HG03139 (cell line): ENCODE measurements around the gene C14orf119.
A peak's percentile ranks its signal among the peaks of the same experiment; 100 is the strongest.

Experiments used
- ATAC-seq: cut with Tn5 transposase; IDR thresholded peaks from one replicate; pipeline ENCODE4 v1.9.1; 2021; ENCODE audit not compliant: unreplicated experiment

Gene C14orf119, protein sequence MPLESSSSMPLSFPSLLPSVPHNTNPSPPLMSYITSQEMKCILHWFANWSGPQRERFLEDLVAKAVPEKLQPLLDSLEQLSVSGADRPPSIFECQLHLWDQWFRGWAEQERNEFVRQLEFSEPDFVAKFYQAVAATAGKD

DNA sequence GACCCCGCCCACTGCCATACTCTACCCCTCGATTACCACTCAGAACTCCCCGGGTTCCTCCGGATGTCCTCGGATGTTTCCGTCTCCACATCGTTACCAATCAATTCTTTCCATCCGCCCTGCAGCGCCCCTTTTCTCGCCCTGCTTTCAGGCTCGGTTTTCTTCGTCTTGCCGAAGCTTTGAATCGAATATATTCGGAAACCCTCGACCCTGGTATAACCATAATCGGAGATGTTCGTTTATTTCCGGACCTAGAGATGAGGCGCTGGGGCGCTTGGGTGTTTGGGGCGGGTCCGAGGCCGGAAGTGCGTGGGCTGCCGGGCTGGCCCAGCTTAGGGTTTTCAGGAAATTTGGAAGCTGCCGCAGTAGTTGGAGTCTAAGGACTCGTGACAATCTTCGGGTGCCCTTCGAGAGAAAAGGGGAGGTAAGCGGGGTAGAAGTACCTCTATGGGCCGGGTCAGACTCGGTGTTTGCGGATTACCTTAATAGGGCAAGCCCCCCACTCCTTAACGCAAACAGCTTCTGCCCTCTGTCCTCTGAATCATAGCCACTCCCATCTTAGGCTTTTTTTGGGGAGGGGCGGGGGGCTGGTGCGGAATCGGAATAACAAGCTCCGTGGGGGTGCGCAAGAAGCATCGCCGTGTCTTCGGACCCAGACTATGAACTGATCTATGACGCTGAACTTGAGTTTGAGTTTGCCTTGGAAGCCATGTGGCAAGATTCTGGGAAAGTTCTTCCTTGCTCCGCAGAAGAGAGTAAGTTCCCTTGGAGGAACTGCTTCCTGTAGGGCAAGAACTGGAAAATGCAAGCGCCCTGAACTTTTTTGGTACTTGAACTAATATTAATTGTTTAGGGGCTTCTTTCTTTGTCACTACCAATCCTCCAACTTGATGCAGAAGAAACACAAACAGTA is at the start of gene C14orf119:
Gene C14orf119 (plus strand): TSS at position 310 of the 913 bp plus-strand sequence. CDS start 2,154 bp downstream, outside the sequence.
- ATAC-seq = peak; percentile 86

DNA sequence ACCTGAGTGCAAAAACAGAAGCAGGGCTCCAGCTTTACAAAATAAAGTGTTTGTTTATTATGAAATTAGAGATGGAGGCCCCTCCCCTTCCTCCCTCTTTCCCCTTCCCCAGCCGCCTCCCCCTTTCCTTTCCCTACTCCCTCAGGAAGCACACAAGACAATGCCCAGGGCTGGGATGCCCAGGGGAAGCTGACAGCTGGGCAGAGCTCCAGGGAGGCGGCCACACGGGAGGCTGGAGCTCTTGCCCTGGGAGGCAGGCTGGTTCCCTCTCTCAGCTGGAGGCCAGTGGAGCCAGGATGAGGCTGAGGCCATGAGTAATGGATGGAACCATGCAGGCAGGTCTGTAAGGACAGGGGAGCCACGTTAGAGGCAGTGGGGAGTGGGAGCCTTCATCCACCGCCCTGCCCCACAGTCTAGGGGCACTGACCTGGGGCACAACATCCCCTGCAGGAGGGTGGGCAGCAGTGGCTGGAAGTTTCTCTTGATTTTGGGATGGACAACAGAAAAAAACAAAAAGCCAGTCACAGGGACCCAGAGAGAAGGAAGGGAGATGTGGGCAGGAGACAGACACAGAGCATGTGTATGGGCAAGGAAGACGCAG is 48.2 kb upstream of the C14orf119 start:
- ATAC-seq = no peak

DNA sequence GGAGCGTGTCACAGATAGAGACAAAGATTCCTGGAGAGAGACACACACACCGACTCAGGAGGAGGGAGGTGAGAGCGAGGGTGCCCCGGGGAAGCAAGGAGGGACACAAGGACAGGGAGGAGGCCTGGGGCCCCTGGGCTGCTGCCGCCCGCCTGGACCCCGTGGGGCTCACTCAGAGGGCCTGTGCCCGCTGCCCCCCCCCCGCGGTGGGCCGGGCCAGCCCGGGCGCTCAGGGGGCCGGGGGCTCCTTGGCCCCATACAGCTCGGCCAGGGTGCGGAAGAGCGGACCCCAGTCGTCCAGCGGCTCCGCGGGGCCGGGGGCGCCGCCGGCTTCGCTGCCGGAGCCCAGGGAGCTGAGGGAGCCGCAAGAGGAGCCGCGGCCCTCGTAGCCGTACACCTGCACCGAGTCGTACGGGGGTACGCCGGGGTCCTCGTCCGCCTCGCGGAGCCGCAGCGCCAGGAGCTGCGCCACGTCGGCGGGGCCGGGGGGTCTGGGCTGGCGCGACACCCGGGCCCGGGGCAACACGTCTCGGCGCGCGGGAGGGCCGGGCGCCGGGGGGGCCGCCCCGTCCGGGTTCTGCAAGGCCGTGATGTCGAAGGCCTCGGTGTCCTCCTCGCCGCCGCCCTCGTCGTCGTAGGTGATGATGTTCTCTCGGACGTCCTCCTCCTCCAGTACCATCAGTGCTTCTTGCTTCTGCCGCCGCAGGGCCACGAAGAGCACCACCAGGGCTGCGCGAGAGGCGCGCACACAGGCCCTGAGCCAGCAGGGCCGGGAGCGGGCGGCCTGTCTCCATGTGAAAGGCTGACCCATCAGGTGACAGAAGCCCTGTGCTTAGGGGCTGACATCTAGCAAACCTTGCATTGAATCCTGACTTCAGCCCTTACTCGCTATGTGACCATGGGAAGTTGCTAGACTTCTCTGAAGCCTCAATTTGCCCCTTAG is 47.3 kb upstream of the C14orf119 start:
- no peak for ATAC-seq

DNA sequence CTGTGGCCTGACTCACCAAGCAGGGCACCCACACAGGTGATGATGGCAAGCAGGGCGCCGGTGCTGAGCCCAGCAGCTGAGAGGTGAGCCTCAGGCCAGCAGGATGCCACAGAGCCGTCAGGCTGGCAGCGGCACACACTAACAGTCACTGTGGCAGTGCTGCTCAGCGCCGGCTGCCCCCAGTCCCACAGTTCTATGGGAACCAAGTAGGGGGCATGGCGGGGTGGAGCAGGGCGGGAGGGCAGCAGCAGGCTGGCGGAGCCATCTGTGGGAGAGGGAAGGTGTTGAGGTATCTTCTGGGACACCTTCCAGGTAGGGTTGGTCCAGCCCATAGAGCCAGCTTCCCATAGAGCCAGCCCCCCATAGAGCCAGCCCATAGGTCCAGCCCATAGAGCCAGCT is 46.3 kb upstream of the C14orf119 start:
- ATAC-seq = no peak

DNA sequence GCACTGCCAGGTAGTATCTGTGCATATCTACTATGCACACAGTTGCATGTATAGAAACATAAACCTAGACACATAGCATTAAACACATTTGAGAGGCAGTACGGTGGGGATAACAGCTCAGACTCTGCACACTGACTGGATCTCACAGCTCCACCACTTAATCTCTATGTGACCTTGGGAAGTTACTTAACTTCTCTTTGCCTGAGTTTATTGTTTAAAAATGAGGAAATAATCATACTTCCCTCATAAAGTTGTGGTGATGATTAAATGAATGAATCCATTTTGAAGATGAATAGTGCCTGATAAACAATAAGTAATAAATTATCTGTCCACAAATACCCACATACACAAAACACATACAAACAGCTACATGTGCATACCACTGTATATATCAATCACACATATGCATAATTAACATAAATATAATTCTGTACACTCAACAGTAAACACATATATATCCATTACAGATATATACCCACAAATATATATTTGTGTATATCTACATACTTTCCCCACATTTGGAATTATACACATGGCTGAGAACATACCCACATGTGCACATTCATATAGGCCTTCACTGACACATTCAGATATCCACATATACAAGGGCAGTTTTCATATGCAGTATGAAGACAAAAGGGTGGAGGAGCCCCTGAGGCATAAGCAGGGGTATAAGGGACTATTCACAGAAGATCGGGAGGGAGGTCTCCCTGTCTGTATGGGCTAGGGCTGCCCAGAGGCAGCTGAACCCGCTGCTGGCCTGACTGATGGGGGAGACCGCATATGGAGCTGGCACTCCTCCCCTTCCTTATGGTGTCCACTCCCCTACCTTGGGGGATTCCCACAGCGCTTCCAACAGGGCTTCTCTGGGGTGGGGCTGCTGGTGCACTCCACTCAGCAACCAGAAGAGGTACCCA is 43.9 kb upstream of the C14orf119 start:
- no peak for ATAC-seq

DNA sequence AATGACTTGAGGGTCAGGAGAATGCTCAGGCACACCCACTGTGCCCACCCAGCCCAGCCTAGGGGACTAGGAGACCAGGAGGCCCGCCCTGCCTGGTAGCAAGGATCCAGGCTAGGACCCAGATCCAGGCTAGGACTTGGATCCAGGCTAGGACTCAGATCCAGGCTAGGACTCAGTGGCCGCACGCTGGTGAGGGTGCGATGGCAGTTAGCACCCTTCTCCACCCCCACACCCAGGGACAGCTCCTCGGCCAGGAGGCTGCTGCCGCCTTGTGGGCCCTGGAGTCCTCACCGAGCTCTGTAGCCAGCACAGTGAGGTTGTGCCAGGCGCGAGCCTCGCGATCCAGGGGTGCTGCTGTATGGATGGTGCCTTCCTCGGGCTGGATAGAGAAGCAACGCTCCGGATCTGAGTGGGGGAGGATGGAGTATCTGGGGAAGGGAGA is 43.1 kb upstream of the C14orf119 start:
- ATAC-seq = no peak

DNA sequence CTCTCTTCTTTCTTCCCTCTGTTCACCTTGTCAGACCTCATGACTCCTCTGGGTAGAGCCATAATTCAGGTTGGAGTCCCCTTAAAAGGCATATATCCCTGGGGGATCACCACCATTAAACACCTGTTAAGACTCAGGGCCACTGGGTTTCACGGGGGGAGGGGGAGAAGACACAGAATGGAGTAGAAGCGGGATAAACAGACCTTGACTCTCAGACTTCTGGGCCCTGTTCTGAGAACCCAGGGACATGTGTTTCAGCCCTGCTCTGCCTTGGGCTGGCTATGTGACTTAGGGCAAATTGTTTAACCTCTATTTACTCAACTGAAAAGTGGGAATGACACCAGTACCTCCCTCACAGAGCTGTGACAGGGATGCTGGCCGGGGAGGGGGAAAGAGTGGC is 42.6 kb upstream of the C14orf119 start:
- ATAC-seq = no peak

DNA sequence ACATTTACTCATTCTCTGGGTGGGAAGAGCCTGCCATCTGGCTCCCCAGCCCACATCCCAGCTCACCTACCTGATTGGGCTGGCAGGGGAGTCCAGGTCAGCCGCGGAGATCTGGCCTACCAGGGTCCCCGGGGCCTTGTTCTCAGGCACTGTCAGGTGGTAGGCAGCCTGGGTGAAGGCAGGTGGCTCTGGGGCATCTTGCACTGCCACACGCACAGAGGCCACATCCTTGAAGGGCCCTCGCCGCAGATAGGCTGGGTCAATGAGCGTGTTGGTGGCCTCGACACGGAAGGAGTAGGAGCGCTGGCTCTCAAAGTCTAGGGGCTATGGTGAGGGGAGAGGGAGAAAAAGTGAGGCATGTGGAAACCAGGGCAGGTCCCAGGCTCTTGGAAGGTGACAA is 41.9 kb upstream of the C14orf119 start:
- no peak for ATAC-seq

DNA sequence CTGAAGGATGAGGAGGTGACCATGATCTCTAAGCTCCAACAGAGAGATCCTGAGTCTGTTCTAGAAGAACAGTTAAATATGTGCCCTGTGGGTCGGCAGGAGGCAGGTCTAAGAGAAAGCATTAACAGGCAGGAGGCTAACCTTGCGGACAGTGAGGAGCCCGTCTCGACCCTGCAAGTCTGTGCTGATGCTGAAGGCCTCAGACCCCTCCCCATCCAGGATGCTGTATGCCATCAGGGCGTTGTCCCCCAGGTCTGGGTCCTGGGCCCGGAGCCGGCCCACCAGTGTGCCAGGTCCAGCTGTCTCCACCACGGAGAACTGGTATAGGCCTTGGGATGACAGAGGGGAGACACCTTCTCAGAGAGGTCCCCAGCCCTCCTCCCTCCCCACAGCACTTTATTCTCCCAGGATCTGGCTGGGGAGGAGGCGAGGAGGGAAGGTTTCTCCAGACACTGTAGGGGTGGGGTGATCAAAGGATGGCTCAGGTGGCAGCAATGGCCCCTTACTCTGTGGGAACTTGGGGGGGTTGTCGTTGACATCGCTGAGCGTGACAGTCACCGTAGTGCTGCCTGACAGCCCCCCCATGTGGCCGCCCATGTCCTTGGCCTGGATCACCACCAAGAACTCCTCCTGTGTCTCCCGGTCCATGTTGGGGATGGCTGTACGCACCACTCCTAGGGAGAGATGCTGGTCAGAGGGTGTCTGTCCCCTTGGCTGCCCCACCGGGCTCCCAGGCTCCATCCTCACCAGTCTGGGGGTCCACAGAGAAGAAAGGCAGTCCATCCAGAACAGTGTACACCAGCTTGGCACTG is 41.1 kb upstream of the C14orf119 start:
- ATAC-seq = no peak

DNA sequence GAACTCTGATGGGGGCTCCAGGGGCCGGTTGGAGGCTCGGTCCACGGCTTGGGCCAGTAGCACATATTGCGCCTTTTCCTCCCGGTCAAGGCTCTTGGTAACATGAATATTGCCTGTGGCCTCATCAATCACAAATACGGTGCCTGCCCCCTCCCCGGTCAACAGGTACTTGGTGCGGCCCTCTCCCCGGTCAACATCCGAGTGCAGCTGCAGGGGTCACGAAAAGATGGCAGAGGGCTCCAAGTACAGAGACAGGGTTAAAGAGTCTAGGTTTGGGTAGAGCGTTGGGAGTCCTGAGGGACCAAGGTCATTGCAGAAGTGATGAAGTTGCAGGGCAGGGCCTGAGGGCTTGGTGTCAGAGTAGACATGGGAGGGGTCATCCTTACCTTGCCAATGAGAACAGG is 40.2 kb upstream of the C14orf119 start:
- ATAC-seq = no peak

DNA sequence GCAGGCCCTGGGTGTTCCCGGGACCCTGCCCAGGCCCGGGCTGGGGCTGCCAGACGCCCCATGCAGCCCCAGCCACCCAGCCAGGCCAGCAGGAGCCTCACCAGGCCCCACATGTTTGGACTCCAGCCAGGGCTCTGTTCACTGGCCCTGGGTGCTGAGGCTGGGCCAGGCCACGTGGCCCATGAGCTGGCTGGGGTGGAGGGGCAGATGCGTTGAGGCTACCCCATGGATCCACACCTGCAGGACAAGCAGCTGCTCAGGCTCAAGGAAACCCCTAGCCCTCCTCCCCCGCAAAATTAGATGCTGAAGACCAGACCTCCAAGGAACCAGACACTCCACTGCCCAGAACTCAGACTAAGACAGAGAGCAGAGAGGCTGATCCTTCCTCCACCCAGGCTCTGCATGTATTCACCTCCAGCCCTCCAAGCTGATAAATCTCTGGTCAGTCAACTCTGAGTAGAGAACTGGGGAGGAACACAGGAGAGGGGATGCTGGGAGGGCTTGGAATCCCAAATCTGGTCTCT is 39.6 kb upstream of the C14orf119 start:
- ATAC-seq = no peak

DNA sequence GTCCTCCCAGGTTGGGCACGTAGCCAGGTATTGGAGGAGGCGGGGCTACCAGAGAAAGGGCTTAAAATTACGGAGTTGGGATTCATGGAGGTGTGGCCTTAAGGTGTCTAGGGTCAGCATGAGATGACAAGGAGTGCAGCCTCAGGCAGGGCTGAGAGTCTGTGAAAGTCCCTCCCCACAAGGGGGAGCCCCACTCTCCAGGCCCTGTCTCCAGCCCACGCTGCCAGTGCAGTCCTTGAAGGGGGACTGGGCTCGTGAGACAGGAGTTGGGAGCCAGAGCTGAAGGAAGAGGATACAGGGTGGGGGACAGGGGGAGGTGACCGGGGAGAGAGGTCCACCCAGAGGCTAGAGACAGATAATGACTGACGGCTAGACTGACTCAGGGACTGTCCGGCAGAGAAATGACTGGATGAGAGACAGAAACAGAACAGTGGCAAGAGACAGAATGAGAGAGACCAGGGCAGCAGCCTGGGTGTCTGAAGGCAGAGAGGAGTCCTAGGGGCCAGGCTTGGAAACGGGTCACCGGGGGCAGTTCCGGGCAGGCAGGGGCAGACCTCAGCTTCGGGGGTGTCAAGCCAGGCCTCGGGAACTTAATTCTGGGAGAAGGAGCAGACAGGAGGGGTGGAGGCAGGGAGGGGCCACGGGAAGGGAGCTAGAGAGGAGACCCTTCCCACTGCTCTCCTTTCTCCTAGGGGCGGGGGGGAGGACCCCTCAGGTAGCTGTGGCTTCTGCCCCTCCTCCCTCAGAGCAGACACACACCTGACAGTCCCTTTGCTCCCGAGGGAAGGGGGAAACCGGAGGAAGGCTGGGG is 39.0 kb upstream of the C14orf119 start:
- peak; percentile 42 for ATAC-seq

DNA sequence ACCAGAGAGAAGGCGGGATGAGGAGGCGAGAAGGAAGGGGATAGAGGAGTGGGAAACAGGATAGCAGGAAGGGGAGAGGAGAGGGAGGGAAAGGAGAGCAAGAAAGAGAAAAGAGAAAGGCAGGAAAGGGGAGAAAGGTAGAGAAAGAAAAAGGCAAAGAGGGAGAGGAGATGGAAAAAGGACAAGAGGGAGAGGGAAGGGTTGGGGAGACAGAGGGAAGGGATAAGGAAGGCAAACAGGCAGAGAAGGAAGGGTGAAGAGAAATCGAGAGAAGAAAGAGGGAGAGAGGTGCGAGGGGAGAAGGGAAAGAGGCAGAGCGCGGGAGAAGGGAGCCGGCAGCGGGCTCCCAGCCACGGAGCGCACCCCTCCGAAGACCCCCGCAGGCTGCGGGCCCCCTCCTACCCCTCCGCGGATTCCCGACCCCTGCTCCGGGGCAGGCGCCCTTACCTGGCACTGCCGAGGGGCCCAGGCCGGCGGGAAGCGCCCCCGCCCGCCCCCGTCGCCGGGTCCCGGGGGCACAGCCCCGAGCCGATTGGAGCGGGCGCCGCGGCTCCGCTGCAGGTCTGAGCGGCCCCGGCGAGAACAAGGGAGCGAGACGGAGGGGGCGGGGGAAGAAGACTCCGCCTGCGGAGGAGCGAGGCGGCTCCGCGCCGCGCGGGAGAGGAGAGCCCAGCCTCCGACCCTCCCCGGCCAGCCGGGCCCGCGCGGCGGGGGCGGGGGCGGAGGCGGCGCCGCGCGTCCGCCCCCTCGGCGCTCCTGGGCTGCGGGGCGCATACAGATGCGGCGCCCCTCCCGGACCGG is 38.1 kb upstream of the C14orf119 start, which contains the start of gene CDH24:
Gene CDH24 (minus strand): TSS at position 565 of the 801 bp plus-strand sequence. CDS start 1,787 bp downstream, outside the sequence.
- ATAC-seq = no peak

DNA sequence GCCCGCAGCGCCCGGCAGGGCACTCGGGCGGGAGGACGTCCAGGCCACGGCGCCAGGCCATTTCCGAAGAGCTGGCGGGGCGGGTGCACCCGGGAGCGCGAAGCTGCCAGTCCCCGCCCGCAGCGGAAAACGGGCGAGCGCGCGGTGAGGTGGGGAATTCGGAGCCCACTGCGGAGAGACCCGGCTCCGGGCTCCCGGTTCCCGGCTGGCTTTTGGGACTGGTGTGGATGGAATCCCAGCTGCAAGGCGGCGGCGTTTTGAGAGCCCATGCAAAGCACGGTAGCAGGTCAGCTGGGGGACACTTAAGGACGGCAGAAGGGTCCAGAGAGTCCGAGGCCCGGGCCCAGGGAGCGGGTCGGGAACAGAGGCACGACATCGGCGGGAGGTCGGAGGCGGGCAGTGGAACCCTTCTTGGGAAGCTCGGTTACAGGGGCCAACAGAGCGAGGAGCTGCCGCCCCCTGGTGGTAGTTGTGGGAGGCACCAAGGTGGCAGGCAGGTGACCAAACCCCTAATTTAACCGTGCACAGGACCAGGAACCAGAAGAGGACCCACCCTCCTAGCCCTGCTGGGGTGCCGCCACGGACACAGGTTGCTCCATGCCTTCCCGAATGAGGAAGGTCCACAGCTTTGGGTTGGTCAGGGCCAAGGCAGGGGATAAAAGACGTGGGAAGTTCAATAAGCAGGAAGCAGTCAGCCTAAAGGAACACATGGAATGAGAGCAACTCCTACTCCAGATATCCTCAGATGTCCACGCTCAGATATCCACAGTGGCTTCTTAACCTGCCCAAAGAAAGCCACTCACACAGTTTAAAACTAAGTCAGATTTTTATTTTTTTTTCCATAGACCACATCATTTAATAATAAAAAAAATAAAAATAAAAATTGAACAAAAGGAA is 37.3 kb upstream of the C14orf119 start:
- ATAC-seq = peak; percentile 47

DNA sequence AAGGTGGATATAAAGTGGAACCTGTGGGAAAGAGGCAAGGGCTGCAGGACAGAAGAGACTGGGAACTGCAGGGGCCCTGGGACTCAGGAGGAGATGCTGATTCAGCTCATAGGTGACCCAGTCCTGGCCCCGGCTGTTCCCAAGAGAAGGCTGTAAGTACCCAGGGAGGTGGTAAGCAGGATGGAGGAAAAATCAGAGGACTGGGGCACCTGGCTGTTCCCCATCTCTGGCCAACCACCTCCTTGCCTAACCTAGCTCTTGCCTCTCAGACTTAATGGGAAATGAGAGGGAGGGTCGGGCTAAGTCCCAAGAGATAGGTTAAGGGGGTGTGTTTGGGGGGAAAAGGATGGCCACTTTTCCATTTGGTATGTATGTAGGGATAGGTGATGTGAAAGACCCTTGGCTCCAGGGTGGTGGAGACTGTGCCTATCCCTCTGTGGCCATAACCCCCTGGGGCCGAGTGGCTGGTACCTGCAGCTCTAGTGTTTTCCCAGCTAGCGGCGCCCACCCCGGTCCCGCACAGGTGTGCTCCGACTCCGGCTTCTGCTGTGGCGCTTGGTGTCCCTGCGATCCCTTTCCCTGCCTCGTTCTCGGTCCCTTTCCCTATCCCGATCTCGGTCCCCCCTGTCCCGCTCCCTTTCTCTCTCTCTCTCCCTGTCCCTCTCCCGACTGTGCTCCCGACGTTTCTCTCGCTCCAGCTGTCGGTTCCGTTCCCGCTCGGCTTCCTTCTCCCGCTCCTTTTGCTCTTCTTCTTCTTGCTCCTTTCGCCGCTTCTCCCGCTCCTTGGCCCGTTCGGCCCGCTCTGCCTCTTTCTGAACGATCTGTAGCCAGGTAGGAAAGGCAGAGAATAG is 36.4 kb upstream of the C14orf119 start:
- ATAC-seq = no peak
